HL-60 (cell line): ENCODE results near the gene SPINK14.

Experiments
- DNase-seq, 2 experiments: peaks; one replicate each; pipeline ENCODE4 v3.0.0-alpha.2; 2010 to 2020; ENCODE audit warnings: low read depth in 1 of 2, low spot score in 1 of 2
- H3K27ac ChIP-seq: fragments of 250-450 bp; sonication (Bioruptor Pico); replicated peaks from 2 replicates; pipeline ENCODE4 v1.5.1; 2020; ENCODE audit warnings: mild to moderate bottlenecking, moderate library complexity
- H3K27me3 ChIP-seq: fragments of 250-450 bp; sonication (Bioruptor Pico); 2 replicates; pipeline ENCODE4 v1.5.1; 2021; ENCODE audit warnings: mild to moderate bottlenecking, moderate library complexity; ENCODE audit not compliant: insufficient read depth, poor library complexity, severe bottlenecking
- H3K4me3 ChIP-seq: replicated peaks from 2 replicates; pipeline ENCODE4 v1.5.1; 2011; ENCODE audit warnings: mild to moderate bottlenecking, control low read depth, low read length; ENCODE audit not compliant: insufficient read depth
- GABPA ChIP-seq: IDR thresholded peaks from 2 replicates; pipeline ENCODE4 v1.6.1; 2012; ENCODE audit warnings: low read depth
- POLR2AphosphoS5 ChIP-seq: IDR thresholded peaks from 2 replicates; pipeline ENCODE4 v1.6.1; 2012; ENCODE audit warnings: low read depth
- SPI1 ChIP-seq: IDR thresholded peaks from 2 replicates; pipeline ENCODE4 v1.6.1; 2012; ENCODE audit warnings: low read depth, mild to moderate bottlenecking, borderline replicate concordance
- TF ChIP-seq, protein P1 (sequence below): IDR thresholded peaks from 2 replicates; pipeline ENCODE4 v1.6.1; 2012; ENCODE audit warnings: low read depth; ENCODE audit not compliant: insufficient replicate concordance
- TF ChIP-seq, protein P2 (sequence below): IDR thresholded peaks from one replicate; pipeline ENCODE4 v1.5.1; 2011; ENCODE audit warnings: low read length, control low read depth, inconsistent platforms; ENCODE audit not compliant: insufficient read depth

The SPINK14 gene

DNA sequence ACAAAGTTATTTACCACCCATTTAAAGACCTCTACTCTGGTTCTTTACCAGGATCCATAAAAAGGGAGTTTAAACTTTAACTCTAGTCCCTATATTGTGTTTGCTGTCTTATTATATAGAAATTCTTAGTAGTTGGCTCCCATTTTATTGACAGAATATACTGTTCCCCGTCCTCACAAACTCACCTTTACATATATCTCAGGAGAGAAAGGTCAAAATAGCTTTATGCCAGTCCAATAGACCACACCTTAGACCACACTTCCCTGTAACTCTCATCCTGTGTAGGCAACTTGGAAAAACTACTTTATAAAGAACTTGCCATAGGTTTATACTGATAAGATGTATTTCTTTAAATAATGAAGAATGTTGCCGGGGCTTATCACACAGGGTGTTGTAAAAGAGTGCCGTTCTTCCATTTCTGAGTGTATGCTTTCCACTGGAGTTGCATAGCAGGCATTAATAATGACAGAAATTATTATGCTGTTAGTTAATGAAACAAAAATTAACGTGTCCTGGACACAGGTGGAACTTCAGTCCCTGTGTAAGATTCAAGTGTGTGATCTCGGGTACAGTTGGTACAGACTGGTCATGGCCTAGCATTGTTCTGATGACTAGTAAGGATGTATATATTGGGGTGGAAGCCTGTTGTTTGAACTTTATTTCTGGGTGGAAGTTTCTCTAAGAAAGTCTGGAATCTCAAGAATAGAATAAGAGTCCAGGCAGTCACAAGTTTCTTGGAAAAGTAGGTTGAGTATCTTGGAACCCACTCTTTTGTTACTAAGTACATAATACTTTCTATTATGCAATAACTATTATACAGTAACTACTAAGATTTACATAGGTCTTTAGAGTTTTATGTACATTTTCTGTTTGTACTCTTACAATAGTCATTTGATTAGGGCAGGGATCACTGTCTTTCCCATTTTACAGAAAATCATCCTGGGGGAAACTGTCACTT, 33.0 kb upstream of the SPINK14 start:
- no peak overlapping the region for H3K27ac ChIP-seq
- no peak for DNase-seq
- no peak for TF ChIP-seq POLR2AphosphoS5
- TF ChIP-seq, protein P1, sequence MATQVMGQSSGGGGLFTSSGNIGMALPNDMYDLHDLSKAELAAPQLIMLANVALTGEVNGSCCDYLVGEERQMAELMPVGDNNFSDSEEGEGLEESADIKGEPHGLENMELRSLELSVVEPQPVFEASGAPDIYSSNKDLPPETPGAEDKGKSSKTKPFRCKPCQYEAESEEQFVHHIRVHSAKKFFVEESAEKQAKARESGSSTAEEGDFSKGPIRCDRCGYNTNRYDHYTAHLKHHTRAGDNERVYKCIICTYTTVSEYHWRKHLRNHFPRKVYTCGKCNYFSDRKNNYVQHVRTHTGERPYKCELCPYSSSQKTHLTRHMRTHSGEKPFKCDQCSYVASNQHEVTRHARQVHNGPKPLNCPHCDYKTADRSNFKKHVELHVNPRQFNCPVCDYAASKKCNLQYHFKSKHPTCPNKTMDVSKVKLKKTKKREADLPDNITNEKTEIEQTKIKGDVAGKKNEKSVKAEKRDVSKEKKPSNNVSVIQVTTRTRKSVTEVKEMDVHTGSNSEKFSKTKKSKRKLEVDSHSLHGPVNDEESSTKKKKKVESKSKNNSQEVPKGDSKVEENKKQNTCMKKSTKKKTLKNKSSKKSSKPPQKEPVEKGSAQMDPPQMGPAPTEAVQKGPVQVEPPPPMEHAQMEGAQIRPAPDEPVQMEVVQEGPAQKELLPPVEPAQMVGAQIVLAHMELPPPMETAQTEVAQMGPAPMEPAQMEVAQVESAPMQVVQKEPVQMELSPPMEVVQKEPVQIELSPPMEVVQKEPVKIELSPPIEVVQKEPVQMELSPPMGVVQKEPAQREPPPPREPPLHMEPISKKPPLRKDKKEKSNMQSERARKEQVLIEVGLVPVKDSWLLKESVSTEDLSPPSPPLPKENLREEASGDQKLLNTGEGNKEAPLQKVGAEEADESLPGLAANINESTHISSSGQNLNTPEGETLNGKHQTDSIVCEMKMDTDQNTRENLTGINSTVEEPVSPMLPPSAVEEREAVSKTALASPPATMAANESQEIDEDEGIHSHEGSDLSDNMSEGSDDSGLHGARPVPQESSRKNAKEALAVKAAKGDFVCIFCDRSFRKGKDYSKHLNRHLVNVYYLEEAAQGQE: no peak
- no peak for TF ChIP-seq GABPA
- no peak for TF ChIP-seq SPI1
- TF ChIP-seq, protein P2, sequence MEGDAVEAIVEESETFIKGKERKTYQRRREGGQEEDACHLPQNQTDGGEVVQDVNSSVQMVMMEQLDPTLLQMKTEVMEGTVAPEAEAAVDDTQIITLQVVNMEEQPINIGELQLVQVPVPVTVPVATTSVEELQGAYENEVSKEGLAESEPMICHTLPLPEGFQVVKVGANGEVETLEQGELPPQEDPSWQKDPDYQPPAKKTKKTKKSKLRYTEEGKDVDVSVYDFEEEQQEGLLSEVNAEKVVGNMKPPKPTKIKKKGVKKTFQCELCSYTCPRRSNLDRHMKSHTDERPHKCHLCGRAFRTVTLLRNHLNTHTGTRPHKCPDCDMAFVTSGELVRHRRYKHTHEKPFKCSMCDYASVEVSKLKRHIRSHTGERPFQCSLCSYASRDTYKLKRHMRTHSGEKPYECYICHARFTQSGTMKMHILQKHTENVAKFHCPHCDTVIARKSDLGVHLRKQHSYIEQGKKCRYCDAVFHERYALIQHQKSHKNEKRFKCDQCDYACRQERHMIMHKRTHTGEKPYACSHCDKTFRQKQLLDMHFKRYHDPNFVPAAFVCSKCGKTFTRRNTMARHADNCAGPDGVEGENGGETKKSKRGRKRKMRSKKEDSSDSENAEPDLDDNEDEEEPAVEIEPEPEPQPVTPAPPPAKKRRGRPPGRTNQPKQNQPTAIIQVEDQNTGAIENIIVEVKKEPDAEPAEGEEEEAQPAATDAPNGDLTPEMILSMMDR: no peak
- no peak overlapping the region for H3K4me3 ChIP-seq
- H3K27me3 ChIP-seq: no peaks in the 10 kb centered on the region

DNA sequence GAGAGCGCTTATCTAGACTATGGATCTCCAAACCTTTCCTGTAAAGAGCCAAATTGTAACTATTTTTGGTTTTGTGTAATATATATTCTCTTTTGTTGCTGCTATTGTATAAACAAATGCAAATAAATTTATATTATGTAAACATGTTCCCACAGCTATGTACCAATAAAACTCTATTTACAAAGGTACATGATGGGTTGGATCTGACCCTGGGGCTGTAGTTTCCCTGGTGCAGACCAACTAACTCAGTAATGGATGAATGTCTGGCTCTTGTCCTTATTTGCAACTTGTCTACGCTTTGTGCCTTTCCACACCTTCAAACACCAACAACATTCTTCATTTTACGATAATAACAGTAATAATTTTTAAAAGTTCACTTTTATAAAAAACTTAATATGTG, 27.5 kb upstream of the SPINK14 start:
- no peak overlapping the region for H3K27ac ChIP-seq
- no peak overlapping the region for H3K4me3 ChIP-seq
- TF ChIP-seq, protein P2: no peak
- TF ChIP-seq GABPA (no peak), SPI1 (no peak), POLR2AphosphoS5 (no peak)
- TF ChIP-seq, protein P1: no peak
- no peaks in the 10 kb centered on the region for H3K27me3 ChIP-seq
- no peak for DNase-seq

DNA sequence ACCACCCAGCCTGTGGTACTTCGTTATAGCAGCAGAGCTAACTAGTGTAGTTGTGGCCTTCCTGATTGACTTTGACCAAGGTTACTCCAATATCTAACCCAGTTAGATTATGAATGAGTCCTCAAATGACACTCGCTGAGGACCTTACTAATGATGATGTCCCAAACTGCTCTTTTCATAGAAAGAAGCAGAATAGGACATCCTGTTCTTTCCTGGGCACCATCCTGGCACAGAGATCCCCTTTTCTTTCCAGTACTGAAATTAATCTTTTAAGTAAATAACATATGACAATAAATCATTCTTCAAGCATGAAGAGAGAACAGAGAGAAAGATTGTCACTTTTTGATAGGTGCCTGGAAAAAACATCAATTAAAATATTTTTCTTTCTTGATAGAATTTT, 26.7 kb upstream of the SPINK14 start:
- TF ChIP-seq, protein P2: no peak
- no peak for TF ChIP-seq SPI1
- TF ChIP-seq, protein P1: no peak
- no peak for TF ChIP-seq POLR2AphosphoS5
- no peak for TF ChIP-seq GABPA
- Histone ChIP-seq H3K27me3 (no peaks in the 10 kb centered on the region), H3K4me3 (no peak overlapping the region), H3K27ac (no peak overlapping the region)
- no peak for DNase-seq
